ENCODE measurements around the gene CNGA3.

CNGA3 gene

DNA sequence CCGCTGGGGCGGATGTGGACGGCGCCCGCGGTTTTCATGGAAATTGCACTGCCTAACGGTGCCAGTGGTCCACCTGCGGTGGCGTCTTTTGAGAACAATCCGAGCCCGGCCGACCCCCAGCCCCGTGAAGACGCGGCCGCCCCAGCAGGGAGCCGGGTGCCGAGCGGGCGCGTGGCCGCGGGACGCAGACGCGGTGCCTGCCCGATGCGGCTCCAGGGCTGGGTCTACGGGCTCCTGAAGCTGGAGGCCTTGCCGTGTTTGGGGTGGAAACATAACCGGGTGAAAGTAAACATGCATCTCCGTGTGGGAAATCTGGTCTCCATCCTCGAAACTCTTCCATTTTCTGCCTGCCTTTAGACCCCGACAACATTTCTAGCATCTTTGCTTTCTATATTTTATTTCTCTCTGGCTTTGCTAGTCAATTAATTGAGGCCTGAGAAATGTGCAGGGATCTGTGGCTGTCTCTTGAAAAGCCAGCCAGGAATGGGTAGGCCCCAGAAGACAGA, 99.0 kb downstream of the CNGA3 start:
- no peak for DNase-seq

DNA sequence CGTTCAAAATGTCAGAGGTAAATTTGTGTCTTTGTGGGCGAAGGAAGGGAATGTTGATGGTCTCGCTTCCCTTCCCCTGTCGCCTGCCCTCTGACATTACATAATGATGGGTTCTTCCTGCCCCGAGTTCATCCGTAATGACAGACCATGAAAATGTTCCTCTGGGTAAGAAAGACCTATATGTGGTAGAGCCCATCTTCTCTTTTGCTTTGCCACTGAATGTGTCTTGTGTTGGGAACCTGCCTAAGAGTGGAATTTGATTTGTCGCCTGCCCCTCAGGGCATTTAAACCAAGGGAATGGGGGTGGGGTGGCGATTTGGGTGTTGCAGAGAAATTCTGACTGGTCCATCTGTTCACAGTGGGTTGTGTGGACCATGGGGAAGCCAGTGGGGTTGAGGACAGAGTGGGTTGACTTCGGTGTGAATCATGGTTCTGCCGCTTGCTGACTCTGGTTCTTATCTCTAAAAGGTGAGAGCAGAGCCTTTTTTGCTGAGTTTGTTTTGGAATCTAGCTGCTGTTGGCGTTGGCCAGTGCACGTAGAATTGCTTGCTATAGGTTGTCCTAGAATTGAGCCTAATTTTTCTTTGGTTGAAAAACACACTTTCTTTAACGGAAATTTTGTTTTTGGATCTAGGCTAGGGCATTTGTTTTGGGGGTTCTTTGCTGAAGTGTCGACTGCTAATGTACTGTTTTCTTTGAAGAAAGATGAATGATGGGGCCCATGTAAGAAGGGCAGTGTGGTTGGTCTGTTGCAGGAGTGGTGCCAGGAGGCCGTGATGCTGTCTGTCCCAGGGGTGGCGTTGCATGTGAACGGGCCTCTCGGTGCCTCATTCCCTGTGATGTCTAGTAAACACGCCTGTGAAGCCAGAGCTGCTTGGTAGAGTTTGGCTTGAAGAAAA, 99.7 kb downstream of the CNGA3 start:
- peak; percentile 34 for DNase-seq

DNA sequence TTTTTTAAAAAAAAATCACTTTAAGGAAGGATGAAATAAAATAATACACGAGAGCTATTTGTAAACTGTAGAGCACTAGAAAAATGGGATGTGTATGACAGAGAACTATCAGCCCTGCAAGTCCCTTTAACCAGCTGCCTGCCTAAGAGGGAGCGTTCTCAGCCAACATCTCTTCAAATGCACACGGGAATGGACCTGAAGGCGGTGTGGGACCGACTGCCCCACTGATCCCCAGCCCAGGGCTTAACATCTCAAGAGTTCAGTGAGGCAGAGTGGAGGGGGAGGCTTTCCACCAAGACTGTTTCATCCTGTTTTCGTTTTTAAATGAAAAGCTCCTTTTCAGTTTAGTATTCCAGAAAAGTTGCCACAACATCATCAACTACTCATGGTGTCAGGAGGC, 100.6 kb downstream of the CNGA3 start:
- DNase-seq, result no peak

Measured in right hindlimb (tissue), 1 donor.